Stomach (tissue), 9 donors: Measurements from ENCODE around the gene ELSPBP1. TPM values are rescaled to one million over a fixed set of nuclear protein-coding genes. Genes with fewer than 3 reads are reported as not detected.

Experiments used
- DNase-seq, 2 donors: peaks; one replicate each; pipeline versions ENCODE4 v3.0.0 to v3.0.0-alpha.2; 2013 to 2019
- H3K27ac ChIP-seq, 5 donors: fragments of 200-600 bp in 4 of 5; sonication (generic) in 4 of 5; one replicate each; pipeline ENCODE4 v1.5.1; 2013 to 2019; ENCODE audit warnings: mild to moderate bottlenecking in 1 of 5, moderate library complexity in 1 of 5
- H3K27me3 ChIP-seq, 3 donors: fragments of 200-600 bp; sonication (generic); one replicate each; pipeline ENCODE4 v1.5.1; 2017 to 2019; ENCODE audit warnings: mixed run types in 1 of 3
- H3K36me3 ChIP-seq, 4 donors: fragments of 200-600 bp; sonication (generic); 1 replicate in 3 of 4; 2 replicates in 1 of 4; pipeline ENCODE4 v1.5.1; 2016 to 2019
- H3K4me1 ChIP-seq, 4 donors: fragments of 200-600 bp; sonication (generic); one replicate each; pipeline ENCODE4 v1.5.1; 2016 to 2019
- H3K4me3 ChIP-seq, 4 donors: fragments of 200-600 bp; sonication (generic) in 3 of 4; one replicate each; pipeline ENCODE4 v1.5.1; 2016 to 2019; ENCODE audit warnings: mild to moderate bottlenecking in 1 of 4
- H3K9me3 ChIP-seq, 4 donors: fragments of 200-600 bp; sonication (generic); one replicate each; pipeline ENCODE4 v1.5.1; 2016 to 2019
- EP300 ChIP-seq: sonication (generic); formaldehyde crosslinking; IDR thresholded peaks from one replicate; pipeline ENCODE4 v1.6.1; 2017; ENCODE audit warnings: antibody characterized with exemption
- POLR2A ChIP-seq, 4 donors: fragments of 450-650 bp; IDR thresholded peaks; one replicate each; pipeline ENCODE4 v1.6.1; 2016; ENCODE audit warnings: antibody characterized with exemption in 4 of 4, control low read depth in 2 of 4, mild to moderate bottlenecking in 1 of 4, moderate library complexity in 1 of 4
- POLR2AphosphoS5 ChIP-seq, 3 donors: sonication (generic); formaldehyde crosslinking; IDR thresholded peaks; one replicate each; pipeline ENCODE4 v1.6.1; 2016; ENCODE audit warnings: antibody characterized with exemption in 3 of 3
- WGBS, 5 donors: extraction: QIAGEN DNeasy Blood & Tissue Kit in 3 of 5; methylation state at CpG; one replicate each; pipeline versions ENCODE4 v1.1.5 to v1.1.7; 2013 to 2018; 5-methylcytosine and 5-hydroxymethylcytosine counted together
- intact Hi-C: fragments of 100-400 bp; cut with DNase I; formaldehyde crosslinking; loops from one replicate; pipeline ENCODE4 v1.15.1; 2023; ENCODE audit warnings: low total_unique reads
- polyA plus RNA-seq, 3 donors: library from polyadenylated mRNA; stranded (reverse); fragments of 200-250 nt; gene quantifications; one replicate each; pipeline ENCODE4 v1.2.3, GENCODE V29; 2013
- total RNA-seq, 5 donors: library from RNA; depleted of rRNA; stranded (reverse); fragments of >200 nt; gene quantifications; one replicate each; pipeline versions ENCODE4 v1.1.0 to v1.2.3, GENCODE V29; 2014 to 2016
- TF ChIP-seq, protein P1 (sequence below), 7 experiments: fragments of 450-650 bp in 4 of 7; fragments of 200-600 bp in 3 of 7; sonication (generic) in 3 of 7; IDR thresholded peaks; one replicate each; pipeline ENCODE4 v1.5.1; 2016 to 2019; ENCODE audit warnings: antibody characterized with exemption in 7 of 7, control low read depth in 2 of 7, mild to moderate bottlenecking in 1 of 7
- donor health status: healthy with polysubstance abuse.
- donor health status: Bipolar disorder and iron deficiency.
- donor health status: healthy.

ELSPBP1 gene
- total and polyA plus RNA-seq, 8 donors: not detected

GRCh38 chr19:48030073-48030472 lies 35.6 kb downstream of the ELSPBP1 start:
- intact Hi-C loops: no loop called here
- Histone ChIP-seq H3K9me3 (no peaks in the 10 kb centered on the region), H3K27me3 (peaks cover 0 to 47% (median 6%) of the 10 kb centered on the region in 3 donors), H3K4me3 (no peak overlapping the region), H3K36me3 (no peaks in the 10 kb centered on the region), H3K4me1 (no peaks in the 10 kb centered on the region), H3K27ac (no peak overlapping the region)
- 53 to 74% (median 64%) methylated on average over 10 of the region's 10 CpGs for WGBS, 5 donors
- no peak for DNase-seq
- no peak for TF ChIP-seq EP300
- TF ChIP-seq POLR2A (IDR thresholded peaks at IDR 0.05): no peak
- TF ChIP-seq, protein P1, sequence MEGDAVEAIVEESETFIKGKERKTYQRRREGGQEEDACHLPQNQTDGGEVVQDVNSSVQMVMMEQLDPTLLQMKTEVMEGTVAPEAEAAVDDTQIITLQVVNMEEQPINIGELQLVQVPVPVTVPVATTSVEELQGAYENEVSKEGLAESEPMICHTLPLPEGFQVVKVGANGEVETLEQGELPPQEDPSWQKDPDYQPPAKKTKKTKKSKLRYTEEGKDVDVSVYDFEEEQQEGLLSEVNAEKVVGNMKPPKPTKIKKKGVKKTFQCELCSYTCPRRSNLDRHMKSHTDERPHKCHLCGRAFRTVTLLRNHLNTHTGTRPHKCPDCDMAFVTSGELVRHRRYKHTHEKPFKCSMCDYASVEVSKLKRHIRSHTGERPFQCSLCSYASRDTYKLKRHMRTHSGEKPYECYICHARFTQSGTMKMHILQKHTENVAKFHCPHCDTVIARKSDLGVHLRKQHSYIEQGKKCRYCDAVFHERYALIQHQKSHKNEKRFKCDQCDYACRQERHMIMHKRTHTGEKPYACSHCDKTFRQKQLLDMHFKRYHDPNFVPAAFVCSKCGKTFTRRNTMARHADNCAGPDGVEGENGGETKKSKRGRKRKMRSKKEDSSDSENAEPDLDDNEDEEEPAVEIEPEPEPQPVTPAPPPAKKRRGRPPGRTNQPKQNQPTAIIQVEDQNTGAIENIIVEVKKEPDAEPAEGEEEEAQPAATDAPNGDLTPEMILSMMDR (IDR thresholded peaks at IDR 0.05): no peak
- no peak for TF ChIP-seq POLR2AphosphoS5 (IDR thresholded peaks at IDR 0.05)

DNA sequence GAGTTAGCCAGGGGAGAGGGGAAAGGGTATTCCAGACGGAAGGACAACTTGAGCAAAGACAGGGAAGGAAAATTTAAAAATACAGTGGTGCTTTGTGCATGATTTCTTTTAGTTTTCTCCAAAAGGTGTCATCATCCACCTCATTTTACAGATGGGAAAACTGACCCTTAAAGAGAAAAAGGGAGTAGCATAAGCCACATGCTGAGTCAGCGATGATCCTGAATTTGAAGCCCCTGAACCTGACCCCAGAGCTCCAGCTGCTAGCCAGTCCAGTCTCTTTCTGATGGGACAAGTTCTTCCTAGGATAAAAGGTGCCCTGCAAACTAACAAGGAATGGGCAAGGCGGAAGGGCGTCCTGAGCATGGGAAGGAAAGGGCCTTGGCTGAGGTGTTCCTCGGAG lies 39.2 kb downstream of the ELSPBP1 start:
- Histone ChIP-seq H3K27me3 (peaks cover 0 to 38% (median 0%) of the 10 kb centered on the region in 3 donors), H3K36me3 (no peaks in the 10 kb centered on the region), H3K27ac (no peak overlapping the region), H3K4me1 (no peaks in the 10 kb centered on the region), H3K9me3 (peaks cover 0 to 20% (median 19%) of the 10 kb centered on the region in 4 donors), H3K4me3 (no peak overlapping the region)
- TF ChIP-seq EP300 (no peak), POLR2A (IDR thresholded peaks at IDR 0.05) (no peak), POLR2AphosphoS5 (IDR thresholded peaks at IDR 0.05) (no peak)
- TF ChIP-seq, protein P1 (IDR thresholded peaks at IDR 0.05): no peak
- intact Hi-C loops: no loop called here
- no peak for DNase-seq
- WGBS, 5 donors: 64 to 79% (median 73%) methylated on average over 5 of the region's 5 CpGs

GRCh38 chr19:48036765-48037164 lies 42.3 kb downstream of the ELSPBP1 start:
- peaks cover 0 to 31% (median 0%) of the 10 kb centered on the region in 3 donors for H3K27me3 ChIP-seq
- H3K27ac ChIP-seq: no peak overlapping the region
- intact Hi-C loops: no loop called here
- no peaks in the 10 kb centered on the region for H3K4me1 ChIP-seq
- H3K4me3 ChIP-seq: no peak overlapping the region
- WGBS, 5 donors: 81 to 89% (median 88%) methylated on average over 2 of the region's 2 CpGs
- no peak for DNase-seq
- H3K9me3 ChIP-seq: peaks cover 0 to 20% (median 19%) of the 10 kb centered on the region in 4 donors
- TF ChIP-seq, protein P1 (IDR thresholded peaks at IDR 0.05): no peak
- TF ChIP-seq POLR2A (IDR thresholded peaks at IDR 0.05): no peak
- no peak for TF ChIP-seq POLR2AphosphoS5 (IDR thresholded peaks at IDR 0.05)
- no peak for TF ChIP-seq EP300
- no peaks in the 10 kb centered on the region for H3K36me3 ChIP-seq

- TF ChIP-seq POLR2A (IDR thresholded peaks at IDR 0.05) (no peak), EP300 (no peak), POLR2AphosphoS5 (IDR thresholded peaks at IDR 0.05) (no peak)
- TF ChIP-seq, protein P1 (IDR thresholded peaks at IDR 0.05): no peak
- no peak overlapping the region for H3K27ac ChIP-seq
- peaks cover 0 to 9% (median 8%) of the 10 kb centered on the region in 4 donors for H3K9me3 ChIP-seq
- WGBS, 5 donors: 39 to 63% (median 46%) methylated on average over 2 of the region's 2 CpGs
- no peaks in the 10 kb centered on the region for H3K4me1 ChIP-seq
- no peaks in the 10 kb centered on the region for H3K36me3 ChIP-seq
- H3K4me3 ChIP-seq: no peak overlapping the region
- intact Hi-C loops: no loop called here
- DNase-seq: no peak
- peaks cover 0 to 31% (median 0%) of the 10 kb centered on the region in 3 donors for H3K27me3 ChIP-seq
Measured at GRCh38 chr19:48041877-48042580, 47.6 kb downstream of the ELSPBP1 start.
